A549 (cell line): ENCODE data around the gene HOATZ. TPM values are rescaled to one million over a fixed set of nuclear protein-coding genes. Genes with fewer than 3 reads are reported as not detected.

Experiments used
- ATAC-seq, 2 experiments: fragments of 200-7000 bp in 1 of 2; fragments of >200 bp in 1 of 2; cut with Nextera tagmentation in 1 of 2; cut with Tn5 transposase in 1 of 2; 3 replicates each; pipeline versions ENCODE4 v1.8.0 to v1.9.1; 2018 to 2020; ENCODE audit warnings: mild to moderate bottlenecking in 1 of 2, moderate library complexity in 1 of 2
- CTCF ChIA-PET: fragments of 300-600 bp; sonication (Branson Sonifier 250); formaldehyde crosslinking; extraction: SDS; loops from one replicate; lab custom pipeline; 2021; ENCODE audit warnings: antibody characterized with exemption, inconsistent platforms; lab: Yijun Ruan, JAX
- POLR2A ChIA-PET: fragments of 350-600 bp; formaldehyde crosslinking; extraction: SDS; loops from one replicate; lab custom pipeline; 2021; ENCODE audit warnings: antibody characterized with exemption, inconsistent platforms; lab: Yijun Ruan, JAX
- DNase-seq, 2 experiments: peaks; one replicate each; pipeline versions ENCODE4 v3.0.0 to v3.0.0-alpha.2; 2011 to 2016; ENCODE audit warnings: low read depth in 1 of 2, low spot score in 1 of 2
- FAIRE-seq: peaks from 2 replicates; lab custom pipeline; 2011; peaks lifted over from hg19 to GRCh38; lab: Jason Lieb, UNC
- H3K27ac ChIP-seq, 2 experiments: fragments of >200 bp; sonication (Bioruptor Twin); formaldehyde crosslinking; 3 replicates each; pipeline ENCODE4 v1.5.1; 2016 to 2017
- H3K4me1 ChIP-seq: fragments of >200 bp; sonication (Bioruptor Twin); formaldehyde crosslinking; 3 replicates; pipeline ENCODE4 v1.6.1; 2016
- H3K4me2 ChIP-seq: fragments of >200 bp; sonication (Bioruptor Twin); formaldehyde crosslinking; 3 replicates; pipeline ENCODE4 v1.6.1; 2016
- H3K4me3 ChIP-seq: fragments of >200 bp; sonication (Bioruptor Twin); formaldehyde crosslinking; 3 replicates; pipeline ENCODE4 v1.5.1; 2016
- H3K9me3 ChIP-seq: fragments of >200 bp; sonication (Bioruptor Twin); formaldehyde crosslinking; 3 replicates; pipeline ENCODE4 v1.6.1; 2016
- BHLHE40 ChIP-seq: IDR thresholded peaks from 2 replicates; pipeline ENCODE4 v1.6.1; 2012; ENCODE audit warnings: low read depth, low read length, inconsistent platforms
- EHF ChIP-seq: fragments of 250-450 bp; sonication (Bioruptor Pico); IDR thresholded peaks from 2 replicates; pipeline ENCODE4 v1.5.0; 2020; ENCODE audit warnings: mild to moderate bottlenecking
- EHMT2 ChIP-seq: fragments of 200-600 bp; sonication (generic); IDR thresholded peaks from 2 replicates; pipeline ENCODE4 v1.6.1; 2016; ENCODE audit warnings: antibody characterized with exemption, low read depth, mild to moderate bottlenecking, moderate library complexity
- FOSL2 ChIP-seq, 2 experiments: fragments of 450-650 bp in 1 of 2; fragments of >200 bp in 1 of 2; sonication (Bioruptor Twin) in 1 of 2; formaldehyde crosslinking; IDR thresholded peaks; 2 replicates each; pipeline versions ENCODE4 v1.5.0 to v1.6.1; 2016 to 2020; ENCODE audit warnings: mild to moderate bottlenecking in 1 of 2, moderate library complexity in 1 of 2
- FOXS1 ChIP-seq: fragments of 250-450 bp; sonication (Bioruptor Pico); IDR thresholded peaks from 2 replicates; pipeline ENCODE4 v1.5.0; 2020; ENCODE audit warnings: mild to moderate bottlenecking, moderate library complexity
- GATA3 ChIP-seq: IDR thresholded peaks from 2 replicates; pipeline ENCODE4 v1.6.1; 2012; ENCODE audit warnings: borderline replicate concordance
- HDAC2 ChIP-seq: fragments of 200-600 bp; sonication (generic); IDR thresholded peaks from 2 replicates; pipeline ENCODE4 v1.6.1; 2016
- HEYL ChIP-seq: fragments of 250-450 bp; sonication (Bioruptor Pico); IDR thresholded peaks from 2 replicates; pipeline ENCODE4 v1.8.0; 2021; ENCODE audit warnings: mild to moderate bottlenecking, moderate library complexity
- HOXA7 ChIP-seq: fragments of 250-450 bp; sonication (Bioruptor Pico); IDR thresholded peaks from 2 replicates; pipeline ENCODE4 v1.5.0; 2020; ENCODE audit warnings: mild to moderate bottlenecking, moderate library complexity
- HOXB13 ChIP-seq: fragments of 250-450 bp; sonication (Bioruptor Pico); IDR thresholded peaks from 2 replicates; pipeline ENCODE4 v1.5.0; 2020; ENCODE audit warnings: low read depth, mild to moderate bottlenecking, moderate library complexity
- HOXB5 ChIP-seq: fragments of 250-450 bp; sonication (Bioruptor Pico); IDR thresholded peaks from 2 replicates; pipeline ENCODE4 v1.5.0; 2020; ENCODE audit warnings: mild to moderate bottlenecking, moderate library complexity
- KDM1A ChIP-seq: fragments of 200-600 bp; sonication (generic); IDR thresholded peaks from 2 replicates; pipeline ENCODE4 v1.6.1; 2016; ENCODE audit warnings: low read depth, mild to moderate bottlenecking
- KDM5A ChIP-seq: fragments of 200-600 bp; sonication (generic); IDR thresholded peaks from 2 replicates; pipeline ENCODE4 v1.6.1; 2016; ENCODE audit warnings: antibody characterized with exemption, mild to moderate bottlenecking
- MAFK ChIP-seq: fragments of 450-650 bp; IDR thresholded peaks from 2 replicates; pipeline ENCODE4 v1.6.1; 2014; ENCODE audit not compliant: partially characterized antibody
- MAZ ChIP-seq: fragments of 150-350 bp; IDR thresholded peaks from 2 replicates; pipeline ENCODE4 v1.6.1; 2014; ENCODE audit warnings: antibody characterized with exemption, low read depth, low read length, borderline replicate concordance
- MYC ChIP-seq: IDR thresholded peaks from 2 replicates; pipeline ENCODE4 v1.6.1; 2012; ENCODE audit warnings: mild to moderate bottlenecking, inconsistent platforms, low read length, improper control_type of control experiment, borderline replicate concordance
- NR3C1 ChIP-seq: fragments of >200 bp; sonication (Bioruptor Twin); formaldehyde crosslinking; IDR thresholded peaks from 3 replicates; pipeline ENCODE4 v1.6.1; 2017
- PHF8 ChIP-seq: fragments of 200-600 bp; sonication (generic); IDR thresholded peaks from 2 replicates; pipeline ENCODE4 v1.6.1; 2016; ENCODE audit warnings: low read depth, mild to moderate bottlenecking, antibody characterized with exemption, moderate library complexity, borderline replicate concordance
- POLR2A ChIP-seq: IDR thresholded peaks from 2 replicates; pipeline ENCODE4 v1.6.1; 2012; ENCODE audit warnings: mild to moderate bottlenecking, low read length
- POLR2AphosphoS2 ChIP-seq: conservative IDR thresholded peaks from 2 replicates; pipeline ENCODE4 v1.6.1; 2012; ENCODE audit warnings: low read length, improper control_type of control experiment, inconsistent platforms
- TFCP2L1 ChIP-seq: fragments of 250-450 bp; sonication (Bioruptor Pico); IDR thresholded peaks from 2 replicates; pipeline ENCODE4 v1.5.0; 2021; ENCODE audit warnings: mild to moderate bottlenecking
- ZFP36 ChIP-seq: fragments of 450-650 bp; IDR thresholded peaks from 2 replicates; pipeline ENCODE4 v1.6.1; 2014; ENCODE audit warnings: borderline replicate concordance; ENCODE audit not compliant: partially characterized antibody
- ZSCAN20 ChIP-seq: fragments of 250-450 bp; sonication (Bioruptor Pico); IDR thresholded peaks from 2 replicates; pipeline ENCODE4 v1.8.0; 2022; ENCODE audit warnings: mild to moderate bottlenecking, moderate library complexity
- WGBS: methylation state at CpG from one replicate; pipeline ENCODE4 v1.1.6; 2017; ENCODE audit errors: missing lambda C conversion rate; 5-methylcytosine and 5-hydroxymethylcytosine counted together
- polyA plus RNA-seq, 4 experiments: library from polyadenylated mRNA; depleted of rRNA in 3 of 4; stranded (reverse); fragments of >200 nt; fragmentation: RNase III in 1 of 4; extraction: RNeasy Plus Mini Kit Qiagen cat#74134 plus additional on column Dnase treatment in 1 of 4; gene quantifications; 2 replicates in 3 of 4; 3 replicates in 1 of 4; pipeline ENCODE4 v1.2.3, GENCODE V29; 2011 to 2017
- TF ChIP-seq, protein P1 (sequence below): IDR thresholded peaks from 2 replicates; pipeline ENCODE4 v1.6.1; 2012; ENCODE audit warnings: low read depth, borderline replicate concordance
- TF ChIP-seq, protein P2 (sequence below): fragments of 250-450 bp; sonication (Bioruptor Pico); IDR thresholded peaks from 2 replicates; pipeline ENCODE4 v1.5.0; 2021; ENCODE audit warnings: mild to moderate bottlenecking, moderate library complexity, borderline replicate concordance

The HOATZ gene
- polyA plus RNA-seq, 2 of the 4 experiments (the other 2 are of a cell fraction), result not detected

DNA sequence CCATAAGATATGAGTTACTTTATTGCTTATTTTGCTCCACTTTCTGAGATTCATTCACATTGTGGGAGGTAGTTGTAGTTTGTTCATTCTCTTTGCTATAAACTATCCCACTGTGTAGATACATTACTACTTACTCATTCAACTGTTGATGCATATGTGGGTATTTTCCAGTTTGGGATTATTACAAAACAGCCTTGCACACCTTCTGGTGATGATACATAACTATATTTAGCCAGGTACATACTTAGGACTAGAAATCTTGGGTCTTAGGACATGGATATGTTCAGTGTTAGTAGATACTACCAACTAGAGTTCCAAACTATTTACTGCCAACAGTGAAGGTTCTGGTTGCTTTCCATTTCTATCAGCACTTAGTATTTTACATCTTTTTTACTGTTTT, 40.1 kb upstream of the HOATZ start:
- no peak for DNase-seq
- POLR2A ChIA-PET, result no interaction called here
- TF ChIP-seq NR3C1, result no peak
- TF ChIP-seq, all 56 proteins: peak for 0
- Histone ChIP-seq H3K4me2 (no peak overlapping the region), H3K9me3 (no peaks in the 10 kb centered on the region; the same call in 2 of the 3 replicates), H3K4me3 (no peak overlapping the region), H3K27ac (no peak overlapping the region), H3K4me1 (no peaks in the 10 kb centered on the region)
- CTCF ChIA-PET, result no interaction called here
- FAIRE-seq (no peak), ATAC-seq (no peak)

DNA sequence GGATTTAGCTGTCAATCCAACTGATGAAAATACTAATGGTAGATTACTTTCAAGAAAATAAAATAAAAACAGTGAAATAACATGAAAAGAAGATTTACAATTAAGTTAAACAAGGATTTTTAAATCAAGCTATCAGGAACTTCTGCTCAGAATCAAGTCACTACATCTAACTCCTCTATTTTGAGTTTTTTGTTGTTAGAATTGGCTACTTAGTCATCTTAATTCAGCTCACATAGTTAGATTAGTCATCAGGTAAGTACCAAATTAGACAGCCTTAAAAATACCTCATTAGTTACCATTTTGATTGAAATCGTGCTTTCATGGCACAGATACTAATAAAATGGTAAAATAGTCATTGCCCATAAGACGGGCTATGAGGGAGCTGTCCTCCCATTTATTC, 38.2 kb upstream of the HOATZ start:
- Histone ChIP-seq H3K4me1 (no peaks in the 10 kb centered on the region), H3K27ac (no peak overlapping the region), H3K4me2 (no peak overlapping the region), H3K4me3 (no peak overlapping the region), H3K9me3 (no peaks in the 10 kb centered on the region; the same call in 2 of the 3 replicates)
- FAIRE-seq (no peak), DNase-seq (no peak), ATAC-seq (no peak)
- POLR2A ChIA-PET, result no interaction called here
- CTCF ChIA-PET, result interaction anchor here (0.6 kb wide), 1 partner anchor 245 kb away, joined by 3 read pairs; no protein-coding TSS in a partner anchor
- 5% methylated on average over 2 of the region's 2 CpGs for WGBS
- TF ChIP-seq HEYL (CRISPR knock-in tag), result no peak
- no peak for TF ChIP-seq MAFK

DNA sequence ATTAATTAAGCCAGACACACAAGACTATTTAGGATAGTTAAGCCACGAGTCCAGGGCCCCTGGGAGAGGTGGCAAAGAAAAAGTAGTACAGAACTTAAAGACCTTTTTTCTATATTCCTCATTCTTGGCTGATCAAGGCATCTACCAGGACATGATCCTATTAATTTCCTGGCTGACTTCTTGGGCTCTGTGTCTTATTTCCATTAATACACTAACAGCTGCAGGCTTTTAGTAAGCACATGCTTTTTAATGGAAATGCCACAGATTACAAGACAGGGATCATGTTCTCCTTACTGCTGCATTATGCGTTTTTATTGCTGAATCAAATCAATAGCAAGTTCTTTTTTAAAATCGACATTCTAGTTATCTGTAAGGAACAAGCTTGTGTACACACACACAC, 37.6 kb upstream of the HOATZ start:
- H3K9me3 ChIP-seq, result no peaks in the 10 kb centered on the region; the same call in 2 of the 3 replicates
- FAIRE-seq (no peak), ATAC-seq (no peak), DNase-seq (no peak)
- 14% methylated on average over 3 of the region's 3 CpGs for WGBS
- CTCF ChIA-PET, result no interaction called here
- no peak overlapping the region for H3K27ac ChIP-seq
- H3K4me2 ChIP-seq, result no peak overlapping the region
- POLR2A ChIA-PET, result no interaction called here
- H3K4me1 ChIP-seq, result no peaks in the 10 kb centered on the region
- no peak overlapping the region for H3K4me3 ChIP-seq
- TF ChIP-seq TFCP2L1 (CRISPR knock-in tag), result no peak
- TF ChIP-seq FOSL2 (IDR thresholded peaks at IDR 0.05), result no peak
- no peak for TF ChIP-seq FOSL2 (CRISPR knock-in tag; IDR thresholded peaks at IDR 0.05)
- no peak for TF ChIP-seq KDM5A
- no peak for TF ChIP-seq BHLHE40
- no peak for TF ChIP-seq GATA3
- no peak for TF ChIP-seq MYC
- no peak for TF ChIP-seq PHF8
- TF ChIP-seq MAZ, result no peak
- no peak for TF ChIP-seq ZSCAN20 (CRISPR knock-in tag)
- no peak for TF ChIP-seq EHF (CRISPR knock-in tag)
- no peak for TF ChIP-seq POLR2AphosphoS2

DNA sequence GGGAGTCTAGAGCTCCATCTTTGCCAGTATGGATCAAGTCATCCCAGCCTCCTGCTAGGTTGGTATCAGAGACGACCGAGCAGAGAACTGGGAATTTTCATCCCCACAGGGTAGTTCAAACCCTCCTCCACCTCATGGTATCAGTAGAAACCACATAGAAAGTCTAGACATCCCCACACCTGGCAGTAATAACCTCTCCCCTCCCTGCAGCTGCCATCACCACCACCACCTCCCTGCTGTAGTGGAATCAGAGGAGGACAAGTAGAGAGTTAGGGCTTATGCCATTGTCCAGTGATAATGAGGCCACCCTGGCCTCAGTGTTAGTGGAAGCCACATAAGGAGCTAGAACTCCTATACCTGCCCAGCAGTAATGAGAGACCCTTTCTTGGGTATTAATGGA, 36.7 kb upstream of the HOATZ start:
- no peak for FAIRE-seq

More for the DNA sequence above, 36.7 kb upstream of the HOATZ start:
- WGBS, result 91% methylated on average over 2 of the region's 2 CpGs
- Histone ChIP-seq H3K4me2 (no peak overlapping the region), H3K27ac (no peak overlapping the region), H3K4me3 (no peak overlapping the region), H3K4me1 (no peaks in the 10 kb centered on the region), H3K9me3 (peaks cover 2% of the 10 kb centered on the region; the same call in 2 of the 3 replicates)
- ATAC-seq (no peak), DNase-seq (no peak)
- TF ChIP-seq ZFP36 (no peak), HOXB13 (no peak), POLR2A (no peak), HOXB5 (no peak), MAFK (no peak), HDAC2 (no peak), HOXA7 (no peak), KDM1A (no peak), FOSL2 (IDR thresholded peaks at IDR 0.05) (no peak), FOSL2 (CRISPR knock-in tag; IDR thresholded peaks at IDR 0.05) (no peak), NR3C1 (no peak), EHMT2 (no peak), HEYL (CRISPR knock-in tag) (no peak), FOXS1 (CRISPR knock-in tag) (no peak), MYC (no peak)
- TF ChIP-seq, protein P1, sequence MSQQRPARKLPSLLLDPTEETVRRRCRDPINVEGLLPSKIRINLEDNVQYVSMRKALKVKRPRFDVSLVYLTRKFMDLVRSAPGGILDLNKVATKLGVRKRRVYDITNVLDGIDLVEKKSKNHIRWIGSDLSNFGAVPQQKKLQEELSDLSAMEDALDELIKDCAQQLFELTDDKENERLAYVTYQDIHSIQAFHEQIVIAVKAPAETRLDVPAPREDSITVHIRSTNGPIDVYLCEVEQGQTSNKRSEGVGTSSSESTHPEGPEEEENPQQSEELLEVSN, result no peak
- TF ChIP-seq, protein P2, sequence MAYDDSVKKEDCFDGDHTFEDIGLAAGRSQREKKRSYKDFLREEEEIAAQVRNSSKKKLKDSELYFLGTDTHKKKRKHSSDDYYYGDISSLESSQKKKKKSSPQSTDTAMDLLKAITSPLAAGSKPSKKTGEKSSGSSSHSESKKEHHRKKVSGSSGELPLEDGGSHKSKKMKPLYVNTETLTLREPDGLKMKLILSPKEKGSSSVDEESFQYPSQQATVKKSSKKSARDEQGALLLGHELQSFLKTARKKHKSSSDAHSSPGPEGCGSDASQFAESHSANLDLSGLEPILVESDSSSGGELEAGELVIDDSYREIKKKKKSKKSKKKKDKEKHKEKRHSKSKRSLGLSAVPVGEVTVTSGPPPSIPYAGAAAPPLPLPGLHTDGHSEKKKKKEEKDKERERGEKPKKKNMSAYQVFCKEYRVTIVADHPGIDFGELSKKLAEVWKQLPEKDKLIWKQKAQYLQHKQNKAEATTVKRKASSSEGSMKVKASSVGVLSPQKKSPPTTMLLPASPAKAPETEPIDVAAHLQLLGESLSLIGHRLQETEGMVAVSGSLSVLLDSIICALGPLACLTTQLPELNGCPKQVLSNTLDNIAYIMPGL (CRISPR knock-in tag), result no peak
- ChIA-PET POLR2A (no interaction called here), CTCF (interaction anchor here (2.1 kb wide), 1 partner anchor 23 kb away, joined by 7 read pairs; no protein-coding TSS in a partner anchor)
